A549 (cell line): ENCODE measurements around the gene PRRX2. TPM values are rescaled to one million over a fixed set of nuclear protein-coding genes. Genes with fewer than 3 reads are reported as not detected.

Source experiments
- ATAC-seq, 2 experiments: fragments of 200-7000 bp in 1 of 2; fragments of >200 bp in 1 of 2; cut with Nextera tagmentation in 1 of 2; cut with Tn5 transposase in 1 of 2; 3 replicates each; pipeline versions ENCODE4 v1.8.0 to v1.9.1; 2018 to 2020; ENCODE audit warnings: mild to moderate bottlenecking in 1 of 2, moderate library complexity in 1 of 2
- CTCF ChIA-PET: fragments of 300-600 bp; sonication (Branson Sonifier 250); formaldehyde crosslinking; extraction: SDS; loops from one replicate; lab custom pipeline; 2021; ENCODE audit warnings: antibody characterized with exemption, inconsistent platforms; lab: Yijun Ruan, JAX
- POLR2A ChIA-PET: fragments of 350-600 bp; formaldehyde crosslinking; extraction: SDS; loops from one replicate; lab custom pipeline; 2021; ENCODE audit warnings: antibody characterized with exemption, inconsistent platforms; lab: Yijun Ruan, JAX
- DNase-seq, 2 experiments: peaks; one replicate each; pipeline versions ENCODE4 v3.0.0 to v3.0.0-alpha.2; 2011 to 2016; ENCODE audit warnings: low read depth in 1 of 2, low spot score in 1 of 2
- FAIRE-seq: peaks from 2 replicates; lab custom pipeline; 2011; peaks lifted over from hg19 to GRCh38; lab: Jason Lieb, UNC
- H3K27ac ChIP-seq, 2 experiments: fragments of >200 bp; sonication (Bioruptor Twin); formaldehyde crosslinking; 3 replicates each; pipeline ENCODE4 v1.5.1; 2016 to 2017
- H3K4me1 ChIP-seq: fragments of >200 bp; sonication (Bioruptor Twin); formaldehyde crosslinking; 3 replicates; pipeline ENCODE4 v1.6.1; 2016
- H3K4me2 ChIP-seq: fragments of >200 bp; sonication (Bioruptor Twin); formaldehyde crosslinking; 3 replicates; pipeline ENCODE4 v1.6.1; 2016
- H3K4me3 ChIP-seq: fragments of >200 bp; sonication (Bioruptor Twin); formaldehyde crosslinking; 3 replicates; pipeline ENCODE4 v1.5.1; 2016
- H3K9me3 ChIP-seq: fragments of >200 bp; sonication (Bioruptor Twin); formaldehyde crosslinking; 3 replicates; pipeline ENCODE4 v1.6.1; 2016
- BHLHE40 ChIP-seq: IDR thresholded peaks from 2 replicates; pipeline ENCODE4 v1.6.1; 2012; ENCODE audit warnings: low read depth, low read length, inconsistent platforms
- CBX8 ChIP-seq: fragments of 200-600 bp; sonication (generic); IDR thresholded peaks from 2 replicates; pipeline ENCODE4 v1.6.1; 2016
- CEBPB ChIP-seq, 2 experiments: fragments of >200 bp in 1 of 2; sonication (Bioruptor Twin) in 1 of 2; formaldehyde crosslinking in 1 of 2; IDR thresholded peaks; 2 replicates each; pipeline ENCODE4 v1.6.1; 2012 to 2016
- CHD4 ChIP-seq: fragments of 200-600 bp; sonication (generic); IDR thresholded peaks from 2 replicates; pipeline ENCODE4 v1.6.1; 2016; ENCODE audit warnings: antibody characterized with exemption, mild to moderate bottlenecking, borderline replicate concordance
- CTCF ChIP-seq: fragments of >200 bp; sonication (Bioruptor Twin); formaldehyde crosslinking; IDR thresholded peaks from 3 replicates; pipeline ENCODE4 v1.5.1; 2016
- EHF ChIP-seq: fragments of 250-450 bp; sonication (Bioruptor Pico); IDR thresholded peaks from 2 replicates; pipeline ENCODE4 v1.5.0; 2020; ENCODE audit warnings: mild to moderate bottlenecking
- EHMT2 ChIP-seq: fragments of 200-600 bp; sonication (generic); IDR thresholded peaks from 2 replicates; pipeline ENCODE4 v1.6.1; 2016; ENCODE audit warnings: antibody characterized with exemption, low read depth, mild to moderate bottlenecking, moderate library complexity
- ESRRA ChIP-seq: fragments of 150-350 bp; IDR thresholded peaks from 2 replicates; pipeline ENCODE4 v1.6.1; 2014; ENCODE audit warnings: mild to moderate bottlenecking, low read length, borderline replicate concordance
- FOSB ChIP-seq: fragments of 250-450 bp; sonication (Bioruptor Pico); IDR thresholded peaks from 2 replicates; pipeline ENCODE4 v1.5.0; 2020; ENCODE audit warnings: mild to moderate bottlenecking, moderate library complexity
- FOSL2 ChIP-seq, 2 experiments: fragments of 450-650 bp in 1 of 2; fragments of >200 bp in 1 of 2; sonication (Bioruptor Twin) in 1 of 2; formaldehyde crosslinking; IDR thresholded peaks; 2 replicates each; pipeline versions ENCODE4 v1.5.0 to v1.6.1; 2016 to 2020; ENCODE audit warnings: mild to moderate bottlenecking in 1 of 2, moderate library complexity in 1 of 2
- FOXS1 ChIP-seq: fragments of 250-450 bp; sonication (Bioruptor Pico); IDR thresholded peaks from 2 replicates; pipeline ENCODE4 v1.5.0; 2020; ENCODE audit warnings: mild to moderate bottlenecking, moderate library complexity
- GATA3 ChIP-seq: IDR thresholded peaks from 2 replicates; pipeline ENCODE4 v1.6.1; 2012; ENCODE audit warnings: borderline replicate concordance
- HMGXB4 ChIP-seq: fragments of 250-450 bp; sonication (Bioruptor Pico); IDR thresholded peaks from 2 replicates; pipeline ENCODE4 v1.5.0; 2021; ENCODE audit warnings: mild to moderate bottlenecking, moderate library complexity, borderline replicate concordance
- HOXB5 ChIP-seq: fragments of 250-450 bp; sonication (Bioruptor Pico); IDR thresholded peaks from 2 replicates; pipeline ENCODE4 v1.5.0; 2020; ENCODE audit warnings: mild to moderate bottlenecking, moderate library complexity
- JUN ChIP-seq, 2 experiments: fragments of >200 bp; sonication (Bioruptor Twin); formaldehyde crosslinking; IDR thresholded peaks; 2 replicates in 1 of 2; 3 replicates in 1 of 2; pipeline ENCODE4 v1.6.1; 2016 to 2017
- KDM1A ChIP-seq: fragments of 200-600 bp; sonication (generic); IDR thresholded peaks from 2 replicates; pipeline ENCODE4 v1.6.1; 2016; ENCODE audit warnings: low read depth, mild to moderate bottlenecking
- KDM5A ChIP-seq: fragments of 200-600 bp; sonication (generic); IDR thresholded peaks from 2 replicates; pipeline ENCODE4 v1.6.1; 2016; ENCODE audit warnings: antibody characterized with exemption, mild to moderate bottlenecking
- MAZ ChIP-seq: fragments of 150-350 bp; IDR thresholded peaks from 2 replicates; pipeline ENCODE4 v1.6.1; 2014; ENCODE audit warnings: antibody characterized with exemption, low read depth, low read length, borderline replicate concordance
- MYC ChIP-seq: IDR thresholded peaks from 2 replicates; pipeline ENCODE4 v1.6.1; 2012; ENCODE audit warnings: mild to moderate bottlenecking, inconsistent platforms, low read length, improper control_type of control experiment, borderline replicate concordance
- NFE2L2 ChIP-seq: fragments of 150-350 bp; conservative IDR thresholded peaks from 2 replicates; pipeline ENCODE4 v1.6.1; 2014; ENCODE audit warnings: low read length
- NPAS2 ChIP-seq: fragments of 250-450 bp; sonication (Bioruptor Pico); IDR thresholded peaks from 2 replicates; pipeline ENCODE4 v1.8.0; 2022; ENCODE audit warnings: mild to moderate bottlenecking, moderate library complexity, borderline replicate concordance
- NR3C1 ChIP-seq: fragments of >200 bp; sonication (Bioruptor Twin); formaldehyde crosslinking; IDR thresholded peaks from 3 replicates; pipeline ENCODE4 v1.6.1; 2017
- PHF8 ChIP-seq: fragments of 200-600 bp; sonication (generic); IDR thresholded peaks from 2 replicates; pipeline ENCODE4 v1.6.1; 2016; ENCODE audit warnings: low read depth, mild to moderate bottlenecking, antibody characterized with exemption, moderate library complexity, borderline replicate concordance
- POLR2A ChIP-seq: IDR thresholded peaks from 2 replicates; pipeline ENCODE4 v1.6.1; 2012; ENCODE audit warnings: mild to moderate bottlenecking, low read length
- POLR2AphosphoS2 ChIP-seq: conservative IDR thresholded peaks from 2 replicates; pipeline ENCODE4 v1.6.1; 2012; ENCODE audit warnings: low read length, improper control_type of control experiment, inconsistent platforms
- RAD21 ChIP-seq, 2 experiments: fragments of >200 bp in 1 of 2; sonication (Bioruptor Twin) in 1 of 2; formaldehyde crosslinking in 1 of 2; IDR thresholded peaks in 1 of 2; conservative IDR thresholded peaks in 1 of 2; 2 replicates in 1 of 2; 3 replicates in 1 of 2; pipeline ENCODE4 v1.6.1; 2012 to 2018; ENCODE audit warnings: inconsistent platforms in 1 of 2
- TP53 ChIP-seq: fragments of 250-450 bp; sonication (Bioruptor Pico); IDR thresholded peaks from 2 replicates; pipeline ENCODE4 v1.5.0; 2021; ENCODE audit warnings: mild to moderate bottlenecking, moderate library complexity
- ZC3H11A ChIP-seq: fragments of 450-650 bp; IDR thresholded peaks from 2 replicates; pipeline ENCODE4 v1.6.1; 2014; ENCODE audit warnings: antibody characterized with exemption, mild to moderate bottlenecking
- ZSCAN20 ChIP-seq: fragments of 250-450 bp; sonication (Bioruptor Pico); IDR thresholded peaks from 2 replicates; pipeline ENCODE4 v1.8.0; 2022; ENCODE audit warnings: mild to moderate bottlenecking, moderate library complexity
- WGBS: methylation state at CpG from one replicate; pipeline ENCODE4 v1.1.6; 2017; ENCODE audit errors: missing lambda C conversion rate; 5-methylcytosine and 5-hydroxymethylcytosine counted together
- polyA plus RNA-seq, 4 experiments: library from polyadenylated mRNA; depleted of rRNA in 3 of 4; stranded (reverse); fragments of >200 nt; fragmentation: RNase III in 1 of 4; extraction: RNeasy Plus Mini Kit Qiagen cat#74134 plus additional on column Dnase treatment in 1 of 4; gene quantifications; 2 replicates in 3 of 4; 3 replicates in 1 of 4; pipeline ENCODE4 v1.2.3, GENCODE V29; 2011 to 2017
- TF ChIP-seq, protein P1 (sequence below): fragments of 250-450 bp; sonication (Bioruptor Pico); IDR thresholded peaks from 2 replicates; pipeline ENCODE4 v1.5.0; 2020; ENCODE audit warnings: low read depth, mild to moderate bottlenecking, moderate library complexity
- TF ChIP-seq, protein P2 (sequence below): IDR thresholded peaks from 2 replicates; pipeline ENCODE4 v1.6.1; 2012; ENCODE audit warnings: low read depth, borderline replicate concordance
- TF ChIP-seq, protein P3 (sequence below): IDR thresholded peaks from 2 replicates; pipeline ENCODE4 v1.6.1; 2012
- TF ChIP-seq, protein P4 (sequence below): fragments of >200 bp; sonication (Bioruptor Twin); formaldehyde crosslinking; IDR thresholded peaks from 2 replicates; pipeline ENCODE4 v1.6.1; 2016

The PRRX2 gene
- polyA plus RNA-seq, 2 of the 4 experiments (the other 2 are of a cell fraction), result 0.90 to 2.7 TPM

GRCh38 chr9:129655696-129656095, 9.8 kb upstream of the PRRX2 start:
- Histone ChIP-seq H3K4me3 (no peak overlapping the region), H3K4me2 (no peak overlapping the region), H3K9me3 (no peaks in the 10 kb centered on the region), H3K27ac (peak overlapping the region in 1 of 2 experiments; percentile 47; a peak in 1 of 6 replicates), H3K4me1 (peaks cover 20% of the 10 kb centered on the region)
- ATAC-seq (no peak), FAIRE-seq (no peak), DNase-seq (no peak)
- ChIA-PET POLR2A (no interaction called here), CTCF (interaction anchor here (0.9 to 5.6 kb wide), 12 partner anchors 9 to 135 kb away, joined by 3 to 37 read pairs (median 5); partner anchors contain the start of gene ASB6)
- WGBS, result 89% methylated on average over 7 of the region's 7 CpGs
- no peak for TF ChIP-seq RAD21 (conservative IDR thresholded peaks at IDR 0.05 in 1 of 2, IDR thresholded peaks at IDR 0.05 in 1 of 2)

GRCh38 chr9:129656795-129657390, 8.6 kb upstream of the PRRX2 start:
- peaks cover 17% of the 10 kb centered on the region for H3K4me1 ChIP-seq
- DNase-seq (peak; percentile 57 to 83), ATAC-seq (peak; percentile 89 to 92), FAIRE-seq (peak; percentile 54)
- H3K27ac ChIP-seq, result peak overlapping the region; percentile 40 to 47; a peak in 3 of 6 replicates
- H3K4me2 ChIP-seq, result peak overlapping the region; percentile 52
- WGBS, result 15% methylated on average over 12 of the region's 12 CpGs
- no peaks in the 10 kb centered on the region for H3K9me3 ChIP-seq
- no peak overlapping the region for H3K4me3 ChIP-seq
- POLR2A ChIA-PET, result no interaction called here
- CTCF ChIA-PET, result interaction anchor here (0.6 to 5.6 kb wide), 15 partner anchors 11 to 979 kb away, joined by 3 to 37 read pairs (median 4); partner anchors contain the start of gene ASB6
- TF ChIP-seq POLR2A (no peak), ESRRA (no peak), NR3C1 (no peak), BHLHE40 (no peak), KDM1A (no peak), CHD4 (no peak), FOSL2 (IDR thresholded peaks at IDR 0.05) (0 out of 2 replicates have a peak, but pooled peaks have one; percentile 25), FOSL2 (CRISPR knock-in tag; IDR thresholded peaks at IDR 0.05) (peak; percentile 88), CTCF (no peak), HOXB5 (no peak), JUN (IDR thresholded peaks at IDR 0.05) (peak in 1 of 2 experiments; percentile 18; a peak in 1 of 5 replicates), ZC3H11A (no peak), MAZ (no peak), POLR2AphosphoS2 (no peak), FOXS1 (CRISPR knock-in tag) (no peak), EHMT2 (no peak), FOSB (CRISPR knock-in tag) (no peak), NPAS2 (no peak), HMGXB4 (CRISPR knock-in tag) (no peak), CEBPB (IDR thresholded peaks at IDR 0.05) (peak in 1 of 2 experiments; percentile 35; a peak in 1 of 4 replicates), CBX8 (no peak), KDM5A (no peak), EHF (CRISPR knock-in tag) (no peak), GATA3 (peak; percentile 48; the same call in 1 of the 2 replicates), PHF8 (no peak), NFE2L2 (no peak), RAD21 (conservative IDR thresholded peaks at IDR 0.05 in 1 of 2, IDR thresholded peaks at IDR 0.05 in 1 of 2) (no peak), MYC (no peak), ZSCAN20 (CRISPR knock-in tag) (no peak), TP53 (CRISPR knock-in tag) (no peak)
- TF ChIP-seq, protein P1, sequence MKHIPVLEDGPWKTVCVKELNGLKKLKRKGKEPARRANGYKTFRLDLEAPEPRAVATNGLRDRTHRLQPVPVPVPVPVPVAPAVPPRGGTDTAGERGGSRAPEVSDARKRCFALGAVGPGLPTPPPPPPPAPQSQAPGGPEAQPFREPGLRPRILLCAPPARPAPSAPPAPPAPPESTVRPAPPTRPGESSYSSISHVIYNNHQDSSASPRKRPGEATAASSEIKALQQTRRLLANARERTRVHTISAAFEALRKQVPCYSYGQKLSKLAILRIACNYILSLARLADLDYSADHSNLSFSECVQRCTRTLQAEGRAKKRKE (CRISPR knock-in tag), result no peak
- TF ChIP-seq, protein P2, sequence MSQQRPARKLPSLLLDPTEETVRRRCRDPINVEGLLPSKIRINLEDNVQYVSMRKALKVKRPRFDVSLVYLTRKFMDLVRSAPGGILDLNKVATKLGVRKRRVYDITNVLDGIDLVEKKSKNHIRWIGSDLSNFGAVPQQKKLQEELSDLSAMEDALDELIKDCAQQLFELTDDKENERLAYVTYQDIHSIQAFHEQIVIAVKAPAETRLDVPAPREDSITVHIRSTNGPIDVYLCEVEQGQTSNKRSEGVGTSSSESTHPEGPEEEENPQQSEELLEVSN, result no peak
- TF ChIP-seq, protein P3, sequence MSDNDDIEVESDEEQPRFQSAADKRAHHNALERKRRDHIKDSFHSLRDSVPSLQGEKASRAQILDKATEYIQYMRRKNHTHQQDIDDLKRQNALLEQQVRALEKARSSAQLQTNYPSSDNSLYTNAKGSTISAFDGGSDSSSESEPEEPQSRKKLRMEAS, result peak; percentile 33; the same call in 1 of the 2 replicates
- TF ChIP-seq, protein P4, sequence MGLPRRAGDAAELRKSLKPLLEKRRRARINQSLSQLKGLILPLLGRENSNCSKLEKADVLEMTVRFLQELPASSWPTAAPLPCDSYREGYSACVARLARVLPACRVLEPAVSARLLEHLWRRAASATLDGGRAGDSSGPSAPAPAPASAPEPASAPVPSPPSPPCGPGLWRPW, result no peak
